AG04450 (cell line): Measurements from ENCODE around the gene PDGFA. TPM values are rescaled to one million over a fixed set of nuclear protein-coding genes. Genes with fewer than 3 reads are reported as not detected.

Experiments used
- CTCF ChIA-PET: fragments of 300-600, 350-600 bp; formaldehyde crosslinking; extraction: SDS; loops from one replicate; lab custom pipeline; 2022; ENCODE audit warnings: antibody characterized with exemption, inconsistent platforms; lab: Charles Lee
- POLR2A ChIA-PET: fragments of 350-600 bp; formaldehyde crosslinking; extraction: SDS; loops from one replicate; lab custom pipeline; 2021; ENCODE audit warnings: antibody characterized with exemption, inconsistent platforms; lab: Yijun Ruan, JAX
- DNase-seq: peaks from one replicate; pipeline ENCODE4 v3.0.0-alpha.2; 2011; ENCODE audit warnings: low read depth, low spot score
- H3K27ac ChIP-seq: one replicate; pipeline ENCODE4 v1.5.1; 2012; ENCODE audit warnings: low read depth, low read length, control low read depth
- H3K27me3 ChIP-seq: one replicate; pipeline ENCODE4 v1.6.0; 2012; ENCODE audit warnings: low read length; ENCODE audit not compliant: control insufficient read depth, insufficient read depth
- H3K4me3 ChIP-seq: 2 replicates; pipeline ENCODE4 v1.5.1; 2011; ENCODE audit warnings: mild to moderate bottlenecking, low read depth, low read length, control low read depth
- H3K9me3 ChIP-seq: 2 replicates; pipeline ENCODE4 v1.5.1; 2012; ENCODE audit warnings: low read length; ENCODE audit not compliant: control insufficient read depth, insufficient read depth
- CTCF ChIP-seq: IDR thresholded peaks from 2 replicates; pipeline ENCODE4 v1.5.1; 2011; ENCODE audit warnings: low read depth, low read length, control low read depth, inconsistent platforms
- polyA plus RNA-seq: library from polyadenylated mRNA; depleted of rRNA; stranded (reverse); fragments of >200 nt; gene quantifications from 2 replicates; pipeline ENCODE4 v1.2.3, GENCODE V29; 2011

Gene PDGFA
- polyA plus RNA-seq, 1 experiment: 2.0 TPM

- CTCF ChIA-PET: no interaction called here
These were observed 25.8 kb upstream of the PDGFA start for GRCh38 chr7:545470-545869.

GRCh38 chr7:544338-545221, 24.9 kb upstream of the PDGFA start:
- POLR2A ChIA-PET: no interaction called here
- Histone ChIP-seq H3K9me3 (peaks cover 15% of the 10 kb centered on the region), H3K4me3 (no peak overlapping the region), H3K27ac (no peak overlapping the region), H3K27me3 (no peaks in the 10 kb centered on the region)
- CTCF ChIA-PET: no interaction called here
- TF ChIP-seq CTCF: no peak
- no peak for DNase-seq

More at GRCh38 chr7:545470-545869, 25.8 kb upstream of the PDGFA start:
- H3K27ac ChIP-seq: no peak overlapping the region
- TF ChIP-seq CTCF: no peak
- H3K4me3 ChIP-seq: no peak overlapping the region
- DNase-seq: no peak
- H3K9me3 ChIP-seq: peaks cover 16% of the 10 kb centered on the region
- H3K27me3 ChIP-seq: no peaks in the 10 kb centered on the region
- POLR2A ChIA-PET: no interaction called here

- ChIA-PET POLR2A (interaction anchor here (0.6 to 1.2 kb wide), 3 partner anchors 72 to 124 kb away, joined by 3 to 5 read pairs (median 5); no protein-coding TSS in a partner anchor), CTCF (interaction anchor here (1.5 kb wide), 1 partner anchor 210 kb away, joined by 4 read pairs; no protein-coding TSS in a partner anchor)
- no peak for TF ChIP-seq CTCF
- Histone ChIP-seq H3K4me3 (no peak overlapping the region), H3K9me3 (peaks cover 12% of the 10 kb centered on the region), H3K27me3 (no peaks in the 10 kb centered on the region), H3K27ac (peak overlapping the region; percentile 80)
- DNase-seq: no peak
These were observed 24.1 kb upstream of the PDGFA start for GRCh38 chr7:543501-544337.

- ChIA-PET POLR2A (interaction anchor here (0.6 to 1.2 kb wide), 3 partner anchors 71 to 125 kb away, joined by 3 to 5 read pairs (median 5); no protein-coding TSS in a partner anchor), CTCF (interaction anchor here (1.5 kb wide), 1 partner anchor 210 kb away, joined by 4 read pairs; no protein-coding TSS in a partner anchor)
- Histone ChIP-seq H3K27ac (peak overlapping the region; percentile 80), H3K27me3 (no peaks in the 10 kb centered on the region), H3K9me3 (peaks cover 12% of the 10 kb centered on the region), H3K4me3 (no peak overlapping the region)
- TF ChIP-seq CTCF: no peak
- peak; percentile 30 for DNase-seq
These were observed 23.3 kb upstream of the PDGFA start for GRCh38 chr7:542713-543500.
